K562 (cell line): ENCODE data around the gene YAP1. TPM values are rescaled to one million over a fixed set of nuclear protein-coding genes. Genes with fewer than 3 reads are reported as not detected.

ENCODE experiments used
- ATAC-seq: fragments of 200-7000 bp; cut with Tn5 transposase; 3 replicates; pipeline ENCODE4 v1.9.1; 2020; ENCODE audit warnings: moderate library complexity
- BruUV-seq: library from RNA; stranded (reverse); fragments of 400-500 nt; replicated peaks from 2 replicates; lab custom pipeline; 2021; lab: Mats Ljungman, UMichigan
- CTCF ChIA-PET: fragments of 300-600 bp; formaldehyde crosslinking; extraction: SDS; loops from one replicate; lab custom pipeline; 2021; ENCODE audit warnings: low intra/inter-chr PET ratio; lab: Yijun Ruan, JAX
- POLR2A ChIA-PET: fragments of 300-600, 350-650 bp; sonication (Branson Sonifier 250); formaldehyde crosslinking; extraction: SDS; loops from one replicate; lab custom pipeline; 2021; ENCODE audit warnings: antibody characterized with exemption, inconsistent platforms; lab: Yijun Ruan, JAX
- DNase-seq, 4 experiments: peaks; one replicate each; pipeline versions ENCODE4 v3.0.0 to v3.0.0-alpha.2; 2011 to 2018; ENCODE audit warnings: low spot score in 3 of 4, mixed read lengths in 3 of 4; ENCODE audit errors: extremely low read depth in 1 of 4
- FAIRE-seq: peaks from 2 replicates; lab custom pipeline; 2011; peaks lifted over from hg19 to GRCh38; lab: Jason Lieb, UNC
- H2AFZ ChIP-seq: 2 replicates; pipeline ENCODE4 v1.6.0; 2011; ENCODE audit warnings: low read depth, low read length, control low read depth, inconsistent platforms
- H3K27ac ChIP-seq: fragments of 200-600 bp; 3 replicates; pipeline ENCODE4 v1.8.0; 2011; ENCODE audit warnings: low read depth, mild to moderate bottlenecking, control low read depth, inconsistent platforms, low read length, moderate library complexity, mixed read lengths; ENCODE audit errors: extremely low read depth
- H3K27me3 ChIP-seq, 2 experiments: fragments of 300-600 bp in 1 of 2; 2 replicates in 1 of 2; 3 replicates in 1 of 2; pipeline versions ENCODE4 v1.6.0 to v1.8.0; 2011; ENCODE audit warnings: inconsistent platforms in 2 of 2, low read length in 2 of 2, mild to moderate bottlenecking in 1 of 2, mixed read lengths in 1 of 2, moderate library complexity in 1 of 2; ENCODE audit not compliant: control insufficient read depth in 2 of 2, insufficient read depth in 2 of 2
- H3K36me3 ChIP-seq: fragments of 300-600 bp; 3 replicates; pipeline ENCODE4 v1.8.0; 2011; ENCODE audit warnings: mild to moderate bottlenecking, low read length, inconsistent platforms; ENCODE audit not compliant: control insufficient read depth, insufficient read depth
- H3K4me1 ChIP-seq, 2 experiments: fragments of 200-600 bp in 1 of 2; replicated peaks in 1 of 2; 2 replicates in 1 of 2; 3 replicates in 1 of 2; pipeline versions ENCODE4 v1.5.1 to v1.8.0; 2011; ENCODE audit warnings: inconsistent platforms in 2 of 2, low read length in 2 of 2, mild to moderate bottlenecking in 1 of 2, mixed read lengths in 1 of 2, moderate library complexity in 1 of 2; ENCODE audit not compliant: control insufficient read depth in 2 of 2, insufficient read depth in 2 of 2
- H3K4me2 ChIP-seq: 2 replicates; pipeline ENCODE4 v1.6.1; 2011; ENCODE audit warnings: low read length, control low read depth, inconsistent platforms, mixed read lengths; ENCODE audit not compliant: insufficient read depth
- H3K4me3 ChIP-seq: fragments of 200-600 bp; sonication (generic), shearing (Covaris generic); 2 replicates; pipeline ENCODE4 v1.5.1; 2016; ENCODE audit warnings: control low read depth, inconsistent platforms
- H3K79me2 ChIP-seq: fragments of 200-600 bp; 3 replicates; pipeline ENCODE4 v1.8.0; 2011; ENCODE audit warnings: low read length, inconsistent platforms; ENCODE audit not compliant: control insufficient read depth, insufficient read depth
- H3K9ac ChIP-seq, 2 experiments: 2 replicates each; pipeline versions ENCODE4 v1.6.0 to v1.6.1; 2011; ENCODE audit warnings: low read depth in 2 of 2, low read length in 2 of 2, control low read depth in 1 of 2, inconsistent platforms in 1 of 2, mild to moderate bottlenecking in 1 of 2, mixed read lengths in 1 of 2; ENCODE audit not compliant: insufficient read depth in 1 of 2
- H3K9me1 ChIP-seq: one replicate; pipeline ENCODE4 v1.6.0; 2011; ENCODE audit warnings: inconsistent platforms, mild to moderate bottlenecking, low read length, moderate library complexity; ENCODE audit not compliant: control insufficient read depth, insufficient read depth
- H3K9me3 ChIP-seq: replicated peaks from 2 replicates; pipeline ENCODE4 v1.5.1; 2011; ENCODE audit warnings: low read depth, low read length, inconsistent platforms; ENCODE audit not compliant: control insufficient read depth, insufficient read depth
- H4K20me1 ChIP-seq: replicated peaks from 2 replicates; pipeline ENCODE4 v1.6.1; 2011; ENCODE audit warnings: low read length, inconsistent platforms, mixed read lengths; ENCODE audit not compliant: control insufficient read depth, insufficient read depth
- LARP7 ChIP-seq: fragments of 450-650 bp; IDR thresholded peaks from 2 replicates; pipeline ENCODE4 v1.6.1; 2016
- MED1 ChIP-seq: sonication (generic); formaldehyde crosslinking; IDR thresholded peaks from 2 replicates; pipeline ENCODE4 v1.8.1; 2023; ENCODE audit warnings: missing genetic modification reagents, borderline replicate concordance
- SETDB1 ChIP-seq: IDR thresholded peaks from one replicate; pipeline ENCODE4 v1.6.1; 2012; ENCODE audit warnings: low read length, control low read depth, inconsistent platforms
- TAF15 ChIP-seq: fragments of 200-400 bp; formaldehyde crosslinking; IDR thresholded peaks from 2 replicates; pipeline ENCODE4 v1.6.1; 2017; ENCODE audit warnings: mild to moderate bottlenecking, low read depth, low read length, moderate library complexity
- ZSCAN29 ChIP-seq: fragments of 450-650 bp; IDR thresholded peaks from 2 replicates; pipeline ENCODE4 v1.6.1; 2017
- WGBS: fragments of 100-300 bp; shearing (Covaris generic); methylation state at CpG from one replicate; pipeline ENCODE4 v1.1.6; 2016; ENCODE audit warnings: low coverage, mixed read lengths; ENCODE audit not compliant: insufficient coverage; ENCODE audit errors: missing lambda C conversion rate; 5-methylcytosine and 5-hydroxymethylcytosine counted together
- in situ Hi-C: fragments of 300-500 bp; cut with MboI; formaldehyde crosslinking; loops from 4 replicates; pipeline ENCODE4 v1.15.0; 2018; ENCODE audit warnings: inconsistent platforms, mixed read lengths
- intact Hi-C: fragments of 100-400 bp; cut with micrococcal nuclease; formaldehyde crosslinking; loops from 2 replicates; pipeline ENCODE4 v1.14.2; 2022
- polyA plus RNA-seq, 8 experiments: library from polyadenylated mRNA; depleted of rRNA in 4 of 8; stranded (reverse) in 5 of 8; unstranded in 3 of 8; fragments of >200 nt; fragmentation: Nextera tagmentation in 2 of 8; fragmentation: Illumina TruSeq in 1 of 8; extraction: Ambion mirVana in 2 of 8; extraction: Trizol in 1 of 8; gene quantifications; 2 replicates each; pipeline versions ENCODE4 v1.2.1 to v1.2.3, GENCODE V29; 2011 to 2014; ENCODE audit warnings: inconsistent platforms in 1 of 8, missing spikeins in 1 of 8
- total RNA-seq, 7 experiments: library from RNA; depleted of rRNA in 6 of 7; stranded (reverse); fragments of >200 nt in 6 of 7; fragmentation: Illumina TruSeq in 2 of 7; extraction: Trizol in 2 of 7; gene quantifications; 2 replicates each; pipeline versions ENCODE4 v1.2.1 to v1.2.3, GENCODE V29; 2011 to 2021; ENCODE audit warnings: low replicate concordance in 1 of 7
- TF ChIP-seq, protein P1 (sequence below): fragments of 250-450 bp; sonication (Bioruptor Pico); IDR thresholded peaks from 2 replicates; pipeline ENCODE4 v1.5.0; 2021
- TF ChIP-seq, protein P2 (sequence below): sonication (generic); formaldehyde crosslinking; IDR thresholded peaks from 2 replicates; pipeline ENCODE4 v1.8.1; 2022; ENCODE audit warnings: missing genetic modification reagents

Gene YAP1
- total and polyA plus RNA-seq, 9 of the 15 experiments (the other 6 are each of a cell fraction or from before 2014, with no cell fraction given): 0.18 TPM; not detected in 8

DNA sequence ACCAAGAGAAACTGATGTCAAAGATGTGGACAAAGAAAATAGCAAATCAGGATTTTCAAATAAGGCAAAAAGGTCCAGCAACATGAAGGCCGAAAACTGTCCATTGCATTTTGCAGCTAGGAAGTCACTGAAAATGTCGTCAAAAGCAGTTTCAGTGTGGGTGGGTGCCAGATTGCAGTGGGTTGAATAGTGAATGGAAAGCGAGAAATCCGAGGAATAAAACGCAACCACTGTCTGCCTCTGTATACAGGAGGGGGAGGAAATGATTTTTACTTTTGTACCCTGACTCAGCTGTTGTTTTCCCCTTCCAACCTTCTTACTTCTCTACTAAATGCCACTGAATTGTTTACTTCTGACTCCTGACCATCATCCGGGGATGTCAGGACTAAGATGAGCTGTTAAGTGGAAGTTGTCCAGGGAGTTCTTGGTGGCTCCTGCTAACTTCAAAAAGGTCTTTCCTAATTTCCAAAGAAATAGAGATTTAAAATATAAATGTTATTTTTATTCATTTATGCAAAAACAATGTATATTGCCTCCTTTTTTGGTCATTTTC, 142.2 kb downstream of the YAP1 start:
- no peaks in the 10 kb centered on the region for H4K20me1 ChIP-seq
- no peak overlapping the region for H3K4me2 ChIP-seq
- H3K27ac ChIP-seq: no peak overlapping the region
- no peak for ATAC-seq
- no peaks in the 10 kb centered on the region for H3K79me2 ChIP-seq
- no peak for DNase-seq
- H3K9ac ChIP-seq: no peak overlapping the region
- 12% methylated on average over 6 of the region's 6 CpGs for WGBS
- H3K9me1 ChIP-seq: no peaks in the 10 kb centered on the region
- no peak overlapping the region for H3K4me3 ChIP-seq
- no peaks in the 10 kb centered on the region for H3K36me3 ChIP-seq
- ChIA-PET POLR2A (interaction anchor here (0.9 kb wide), 1 partner anchor 11 kb away, joined by 4 read pairs; no protein-coding TSS in a partner anchor), CTCF (no interaction called here)
- intact Hi-C loops: no loop called here
- no peaks in the 10 kb centered on the region; a peak in 2 of 5 replicates for H3K4me1 ChIP-seq
- TF ChIP-seq ZSCAN29: no peak
- TF ChIP-seq SETDB1: no peak
- TF ChIP-seq, protein P1, sequence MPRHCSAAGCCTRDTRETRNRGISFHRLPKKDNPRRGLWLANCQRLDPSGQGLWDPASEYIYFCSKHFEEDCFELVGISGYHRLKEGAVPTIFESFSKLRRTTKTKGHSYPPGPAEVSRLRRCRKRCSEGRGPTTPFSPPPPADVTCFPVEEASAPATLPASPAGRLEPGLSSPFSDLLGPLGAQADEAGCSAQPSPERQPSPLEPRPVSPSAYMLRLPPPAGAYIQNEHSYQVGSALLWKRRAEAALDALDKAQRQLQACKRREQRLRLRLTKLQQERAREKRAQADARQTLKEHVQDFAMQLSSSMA (CRISPR knock-in tag): no peak
- no peak for TF ChIP-seq LARP7
- no peak for TF ChIP-seq TAF15
- no peak for TF ChIP-seq MED1 (CRISPR knock-in tag)
- TF ChIP-seq, protein P2, sequence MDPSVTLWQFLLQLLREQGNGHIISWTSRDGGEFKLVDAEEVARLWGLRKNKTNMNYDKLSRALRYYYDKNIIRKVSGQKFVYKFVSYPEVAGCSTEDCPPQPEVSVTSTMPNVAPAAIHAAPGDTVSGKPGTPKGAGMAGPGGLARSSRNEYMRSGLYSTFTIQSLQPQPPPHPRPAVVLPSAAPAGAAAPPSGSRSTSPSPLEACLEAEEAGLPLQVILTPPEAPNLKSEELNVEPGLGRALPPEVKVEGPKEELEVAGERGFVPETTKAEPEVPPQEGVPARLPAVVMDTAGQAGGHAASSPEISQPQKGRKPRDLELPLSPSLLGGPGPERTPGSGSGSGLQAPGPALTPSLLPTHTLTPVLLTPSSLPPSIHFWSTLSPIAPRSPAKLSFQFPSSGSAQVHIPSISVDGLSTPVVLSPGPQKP (CRISPR knock-in tag): no peak
- no peaks in the 10 kb centered on the region for H3K27me3 ChIP-seq
- in situ Hi-C loops: no loop called here
- BruUV-seq: no TSS peak
- no peak for FAIRE-seq
- no peaks in the 10 kb centered on the region for H3K9me3 ChIP-seq
- H2AFZ ChIP-seq: no peak overlapping the region
